HG03432 (cell line): ENCODE data around the gene ITPKC.
A peak's percentile ranks its signal among the peaks of the same experiment; 100 is the strongest.
"Not testable (repeated sequence)": the region's sequence is repeated elsewhere in the genome, so short reads cannot be mapped to it uniquely, and the experiment has no call there.

Experiments
- ATAC-seq: cut with Tn5 transposase; IDR thresholded peaks from one replicate; pipeline ENCODE4 v1.9.1; 2021; ENCODE audit warnings: mild to moderate bottlenecking, moderate library complexity; ENCODE audit not compliant: unreplicated experiment

ITPKC gene

GRCh38 chr19:40714441-40715299, 2.2 kb upstream of the ITPKC start:
- peak; percentile 61 for ATAC-seq

- no peak for ATAC-seq
These were observed 856 bp upstream of the ITPKC start for GRCh38 chr19:40716031-40716481.

GRCh38 chr19:40717325-40717879, 490 bp downstream of the ITPKC start:
- no peak for ATAC-seq

DNA sequence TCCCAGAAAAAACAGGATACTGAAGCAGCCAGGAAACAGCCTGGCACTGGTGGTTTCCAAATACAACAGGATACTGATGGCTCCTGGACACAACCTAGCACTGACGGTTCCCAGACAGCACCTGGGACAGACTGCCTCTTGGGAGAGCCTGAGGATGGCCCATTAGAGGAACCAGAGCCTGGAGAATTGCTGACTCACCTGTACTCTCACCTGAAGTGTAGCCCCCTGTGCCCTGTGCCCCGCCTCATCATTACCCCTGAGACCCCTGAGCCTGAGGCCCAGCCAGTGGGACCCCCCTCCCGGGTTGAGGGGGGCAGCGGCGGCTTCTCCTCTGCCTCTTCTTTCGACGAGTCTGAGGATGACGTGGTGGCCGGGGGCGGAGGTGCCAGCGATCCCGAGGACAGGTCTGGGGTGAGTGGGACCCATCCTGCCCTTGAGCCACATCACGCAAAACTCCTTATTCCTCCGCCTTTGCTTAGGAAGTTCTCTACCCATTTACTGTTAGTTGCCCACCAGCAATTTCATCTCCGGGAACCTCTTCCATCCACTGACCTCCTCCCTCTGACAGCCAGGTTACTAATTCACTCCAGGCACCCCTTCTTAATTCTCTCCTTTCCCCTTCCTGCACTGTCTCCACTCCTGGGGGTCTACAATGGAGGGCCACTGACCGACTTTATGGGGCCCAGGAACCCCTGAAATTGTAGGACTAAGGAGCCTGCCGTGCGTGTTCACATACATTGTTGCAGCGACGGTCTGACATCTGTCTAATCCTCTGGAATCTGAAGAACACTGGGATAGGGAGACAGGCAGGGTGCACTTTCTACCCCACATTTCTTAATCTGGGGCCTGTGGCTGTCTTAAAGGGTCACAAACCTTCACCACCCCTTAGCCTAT, 1.2 kb downstream of the ITPKC start:
- no peak for ATAC-seq

- no peak for ATAC-seq
These were observed 2.0 kb downstream of the ITPKC start for GRCh38 chr19:40718774-40719391.

DNA sequence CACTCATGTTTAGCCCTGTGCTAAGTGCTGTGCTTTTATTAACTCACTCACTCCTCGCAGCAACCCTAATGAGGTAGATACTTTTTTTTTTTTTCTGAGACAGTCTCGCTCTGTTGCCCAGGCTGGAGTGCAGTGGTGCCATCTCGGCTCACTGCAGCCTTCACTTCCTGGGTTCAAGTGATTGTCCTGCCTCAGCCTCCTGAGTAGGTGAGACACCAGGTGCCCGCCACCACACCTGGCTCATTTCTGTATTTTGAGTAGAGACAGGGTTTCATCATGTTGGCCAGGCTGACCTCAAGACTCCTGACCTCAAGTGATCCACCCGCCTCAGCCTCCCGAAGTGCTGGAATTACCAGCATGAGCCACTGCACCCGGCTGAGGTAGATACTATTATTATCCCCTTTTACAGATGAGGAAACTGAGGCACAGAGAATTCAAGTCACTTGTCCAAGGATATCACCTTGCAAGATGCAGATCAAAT, 2.5 kb downstream of the ITPKC start:
- ATAC-seq: no peak

DNA sequence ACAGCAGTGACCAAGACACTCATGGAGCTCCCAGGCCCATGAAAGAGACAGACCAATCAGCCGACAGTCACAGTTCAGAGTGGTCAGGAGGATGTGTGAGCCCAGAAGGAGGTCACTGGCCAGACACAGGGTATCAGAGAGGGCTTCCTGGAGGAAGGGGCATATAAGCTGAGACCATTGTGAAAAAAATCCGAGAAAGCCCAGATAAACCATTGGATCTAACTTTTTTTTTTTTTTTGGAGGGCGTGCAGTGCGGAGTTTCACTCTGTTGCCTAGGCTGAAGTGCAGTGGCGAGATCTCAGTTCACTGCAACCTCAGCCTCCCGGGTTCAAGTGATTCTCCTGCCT, 4.2 kb downstream of the ITPKC start:
- no peak for ATAC-seq

GRCh38 chr19:40721936-40722661, 5.2 kb downstream of the ITPKC start:
- no peak for ATAC-seq

GRCh38 chr19:40723661-40724254, 6.8 kb downstream of the ITPKC start:
- no peak for ATAC-seq

DNA sequence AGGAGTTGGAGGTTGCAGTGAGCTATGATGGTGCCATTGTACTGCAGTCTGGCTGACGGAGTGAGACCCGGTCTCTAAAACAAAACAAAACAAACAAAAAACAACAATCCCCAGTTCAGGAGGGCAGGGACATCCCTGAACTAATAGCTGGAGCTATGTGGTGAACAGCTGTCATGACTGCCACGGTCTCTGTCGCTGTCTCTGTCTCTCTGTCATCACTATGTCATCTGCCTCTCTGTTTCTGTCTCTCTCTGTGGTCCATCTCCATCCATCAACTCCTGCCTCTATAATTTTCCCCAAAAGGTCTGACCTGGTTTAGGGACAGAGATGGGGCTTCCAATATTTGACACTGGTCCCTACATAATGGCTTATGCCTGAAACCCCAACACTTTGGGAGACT, 7.4 kb downstream of the ITPKC start:
- ATAC-seq: no peak

DNA sequence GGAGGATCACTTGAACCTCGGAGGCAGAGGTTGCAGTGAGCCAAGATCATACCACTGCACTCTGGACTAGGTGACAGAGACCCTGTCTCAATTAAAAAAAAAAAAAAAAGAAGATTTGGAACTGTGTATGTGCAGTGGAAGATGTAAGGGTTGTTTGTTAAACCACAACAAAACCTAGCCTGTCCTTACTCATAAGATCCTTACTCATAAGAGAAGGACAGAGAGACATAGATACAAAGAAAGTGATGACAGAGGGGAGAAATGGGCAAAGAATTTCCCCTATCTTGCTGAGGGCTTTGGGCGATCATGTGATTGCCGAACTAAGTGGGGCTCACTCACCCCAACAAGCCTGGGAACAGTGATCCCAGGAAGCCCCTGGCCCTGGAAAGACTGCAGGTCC, 7.9 kb downstream of the ITPKC start:
- ATAC-seq: no peak

DNA sequence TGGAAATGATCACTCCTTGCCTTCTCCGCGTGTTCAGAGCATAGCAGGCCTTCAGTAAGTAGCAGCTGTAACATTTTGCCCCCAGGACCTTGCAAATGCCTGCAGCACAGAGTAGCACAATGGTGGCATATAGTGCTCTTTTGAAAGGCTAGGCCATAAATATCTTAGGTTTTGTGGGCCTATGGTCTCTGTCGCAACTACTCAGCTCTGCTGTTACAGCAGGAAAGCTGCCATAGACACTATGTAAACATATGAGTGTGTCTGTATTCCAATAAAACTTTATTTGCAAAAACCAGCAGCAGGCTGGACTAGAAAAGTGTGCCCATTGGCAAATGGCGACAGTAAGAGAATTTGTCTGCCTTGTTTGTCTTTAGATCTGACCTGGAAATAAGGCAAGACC, 9.4 kb downstream of the ITPKC start:
- ATAC-seq: no peak

GRCh38 chr19:40730065-40730464, 13.2 kb downstream of the ITPKC start:
- not testable (repeated sequence) for ATAC-seq

DNA sequence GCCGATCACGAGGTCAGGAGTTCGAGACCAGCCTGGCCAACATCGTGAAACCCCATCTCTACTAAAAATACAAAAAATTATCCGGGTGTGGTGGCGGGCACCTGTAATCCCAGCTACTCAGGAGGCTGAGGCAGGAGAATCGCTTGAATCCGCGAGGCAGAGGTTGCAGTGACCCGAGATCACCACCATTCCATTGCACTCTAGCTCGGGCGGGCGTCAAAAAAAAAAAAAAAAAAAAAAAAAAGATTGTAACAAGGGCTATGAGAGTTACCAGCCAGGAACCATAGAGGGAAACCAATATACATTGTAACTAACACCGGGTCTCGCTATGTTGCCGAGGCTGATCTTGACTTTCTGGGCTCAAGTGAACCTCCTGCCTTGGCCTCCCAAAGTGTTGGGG, 15.4 kb downstream of the ITPKC start:
- ATAC-seq: not testable (repeated sequence)

GRCh38 chr19:40733149-40733548, 16.2 kb downstream of the ITPKC start:
- ATAC-seq: no peak

GRCh38 chr19:40735013-40735771, 18.3 kb downstream of the ITPKC start:
- ATAC-seq: no peak

DNA sequence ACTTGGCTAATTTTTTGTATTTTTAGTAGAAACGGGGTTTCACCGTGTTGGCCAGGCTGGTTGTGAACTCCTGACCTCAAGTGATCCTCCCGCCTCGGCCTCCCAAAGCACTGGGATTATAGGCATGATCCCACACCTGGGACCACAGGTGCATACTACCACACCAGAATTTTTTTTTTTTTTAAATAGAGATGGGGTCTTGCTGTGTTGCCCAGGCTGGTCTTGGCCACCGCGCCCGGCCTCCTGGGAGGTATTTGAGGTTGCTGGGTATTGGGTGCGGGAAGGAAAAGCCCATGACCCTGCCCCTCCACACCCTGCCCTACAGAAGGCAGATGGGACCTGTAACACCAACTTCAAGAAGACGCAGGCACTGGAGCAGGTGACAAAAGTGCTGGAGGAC, 19.7 kb downstream of the ITPKC start:
- ATAC-seq: no peak

GRCh38 chr19:40737102-40737644, 20.3 kb downstream of the ITPKC start:
- ATAC-seq: no peak
